NK-92 treated with Interleukin-12 subunit alpha and Interleukin-12 subunit beta, amount 100 ng/mL, for 24 hours (cell line): Measurements from ENCODE around the gene NR5A1.

ENCODE experiments used
- DNase-seq: peaks from one replicate; lab custom pipeline; 2025; lab: John Stamatoyannopoulos, UW

Gene NR5A1

GRCh38 chr9:124440786-124441185 lies 66.4 kb downstream of the NR5A1 start:
- no peak for DNase-seq

GRCh38 chr9:124439686-124440243 lies 67.4 kb downstream of the NR5A1 start:
- no peak for DNase-seq

GRCh38 chr9:124439086-124439485 lies 68.1 kb downstream of the NR5A1 start:
- no peak for DNase-seq

- no peak for DNase-seq
Observed at GRCh38 chr9:124438091-124438490, 69.1 kb downstream of the NR5A1 start.

GRCh38 chr9:124437086-124437485 lies 70.1 kb downstream of the NR5A1 start:
- DNase-seq = no peak

- DNase-seq = no peak
Observed at GRCh38 chr9:124436320-124436719, 70.9 kb downstream of the NR5A1 start.
